ENCODE data around the gene EPB41L4B.

The EPB41L4B gene

GRCh38 chr9:109270971-109271925 is 49.6 kb downstream of the EPB41L4B start:
- DNase-seq (ENCODE audit: low read depth in 2 of 3, low spot score in 2 of 3), result no peak

DNA sequence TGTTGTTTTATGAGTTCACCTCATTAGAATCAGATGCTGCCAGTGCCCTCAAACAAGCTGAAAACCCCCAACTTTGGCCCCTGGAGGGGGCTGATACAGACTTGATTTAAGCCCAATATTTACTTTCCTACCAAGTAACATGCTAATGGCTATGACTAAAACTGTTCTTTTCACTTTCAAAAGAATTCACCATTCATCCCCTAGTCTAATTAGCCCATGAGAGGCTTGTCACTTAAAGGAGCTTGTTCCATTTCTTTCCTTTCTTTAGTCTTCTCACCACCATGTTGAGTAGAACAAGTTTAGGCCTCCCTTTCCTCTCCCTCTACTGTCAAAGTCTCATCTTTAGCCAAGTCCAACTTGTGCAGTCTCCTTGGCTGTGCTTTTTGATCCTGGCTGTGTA is 50.4 kb downstream of the EPB41L4B start:
- no peak for DNase-seq (ENCODE audit: low read depth in 2 of 3, low spot score in 2 of 3)

- DNase-seq (ENCODE audit: low read depth in 2 of 3, low spot score in 2 of 3), result no peak
Measured at GRCh38 chr9:109269839-109270238, 51.0 kb downstream of the EPB41L4B start.

- no peak for DNase-seq (ENCODE audit: low read depth in 2 of 3, low spot score in 2 of 3)
Measured at GRCh38 chr9:109269081-109269480, 51.8 kb downstream of the EPB41L4B start.

DNA sequence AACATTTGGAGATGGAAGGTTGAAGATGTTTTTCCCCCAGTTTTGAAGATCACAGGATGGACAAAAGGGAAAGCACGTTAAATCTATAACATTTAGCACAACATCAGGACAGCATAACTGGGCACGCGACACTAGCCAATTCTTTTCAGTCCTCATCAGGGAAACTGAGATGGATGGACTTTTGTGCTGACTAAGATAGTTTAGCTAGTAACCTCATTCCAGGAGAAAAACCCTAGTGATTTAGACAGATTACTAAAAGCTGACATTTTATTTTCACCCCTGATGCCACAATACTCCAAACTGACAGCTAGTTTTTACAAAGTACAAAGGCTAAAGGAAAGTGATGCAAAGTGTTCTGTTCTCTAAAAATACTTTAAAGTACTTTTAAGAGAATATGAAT is 53.3 kb downstream of the EPB41L4B start:
- DNase-seq (ENCODE audit: low read depth in 2 of 3, low spot score in 2 of 3), result no peak

GRCh38 chr9:109264877-109265587 is 55.8 kb downstream of the EPB41L4B start:
- no peak for DNase-seq (ENCODE audit: low read depth in 2 of 3, low spot score in 2 of 3)

GRCh38 chr9:109263358-109263757 is 57.5 kb downstream of the EPB41L4B start:
- no peak for DNase-seq (ENCODE audit: low read depth in 2 of 3, low spot score in 2 of 3)

DNA sequence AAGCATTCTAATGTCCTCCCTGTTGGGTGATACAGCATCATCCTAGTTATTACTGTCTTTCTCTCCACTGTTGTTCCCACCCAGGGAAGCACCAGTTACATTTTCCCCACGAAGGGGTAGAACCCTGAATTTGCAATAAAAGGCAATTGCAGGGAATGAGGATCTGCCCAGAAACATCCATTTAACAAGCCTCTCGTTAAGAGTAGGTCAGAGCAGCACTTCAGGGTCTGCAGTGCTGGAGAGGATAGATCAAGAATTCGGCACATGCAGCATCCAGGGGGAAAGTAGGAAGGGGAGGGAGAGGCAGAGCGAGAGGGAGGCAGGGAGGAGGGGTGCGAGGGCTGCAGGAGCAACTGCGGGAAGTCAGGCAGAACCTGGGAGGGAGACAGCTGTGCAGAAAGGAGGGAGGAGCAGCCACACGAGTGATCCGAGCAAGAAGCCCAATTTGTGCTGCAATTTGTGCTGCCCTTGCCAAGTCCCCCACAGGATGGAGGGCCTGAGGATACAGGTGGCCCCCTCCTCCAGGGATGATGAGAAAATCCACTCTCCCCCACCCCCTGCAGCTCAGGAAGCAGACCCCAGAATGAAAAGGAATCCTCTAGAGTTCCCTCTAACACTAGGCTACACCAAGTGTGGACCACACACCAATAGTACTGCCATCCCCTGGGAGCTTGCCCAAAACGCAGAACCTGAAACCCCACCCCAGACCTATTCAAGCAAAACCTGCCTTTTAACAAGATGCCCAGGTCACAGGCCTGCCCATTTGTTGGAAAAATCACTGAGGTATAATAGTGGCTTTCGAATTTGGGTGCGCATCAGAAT is 62.2 kb downstream of the EPB41L4B start:
- DNase-seq (ENCODE audit: low read depth in 2 of 3, low spot score in 2 of 3), result no peak

DNA sequence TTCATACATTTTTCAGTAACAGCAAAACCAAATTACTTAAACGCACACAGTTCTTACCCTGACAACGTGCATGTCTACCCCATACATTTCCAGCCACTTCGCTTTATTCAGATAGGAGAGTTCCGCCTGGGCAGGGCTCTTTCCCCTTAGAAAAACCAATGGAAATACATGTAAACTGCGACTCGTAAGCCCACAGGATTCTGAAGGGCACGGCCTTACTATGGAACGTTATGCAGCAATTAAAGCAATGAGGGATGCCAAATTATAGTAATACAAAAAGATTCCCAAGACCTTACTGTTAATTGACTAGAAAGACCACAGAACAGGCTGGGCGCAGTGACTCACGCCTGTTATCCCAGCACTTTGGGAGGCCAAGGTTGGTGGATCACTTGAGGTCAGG is 64.5 kb downstream of the EPB41L4B start:
- no peak for DNase-seq (ENCODE audit: low read depth in 2 of 3, low spot score in 2 of 3)

DNA sequence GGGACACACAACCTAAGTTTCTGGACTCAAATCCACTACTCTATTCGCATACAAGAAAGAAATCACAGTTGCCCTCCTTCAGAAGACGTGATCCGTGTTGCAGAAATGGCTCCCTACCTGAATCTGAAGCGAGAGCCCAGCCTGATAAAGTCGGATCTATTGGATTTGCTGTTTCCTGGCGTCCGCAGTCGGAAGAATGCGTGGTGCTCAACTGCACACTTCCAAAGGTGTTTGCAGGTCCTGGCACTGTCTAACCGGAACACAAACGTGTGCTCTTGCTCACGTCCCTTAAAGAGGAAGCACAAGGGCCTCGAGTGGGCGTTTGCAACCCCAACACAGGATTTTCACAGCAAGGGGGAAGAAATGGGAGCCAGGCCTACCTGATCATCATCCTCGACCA is 65.5 kb downstream of the EPB41L4B start:
- no peak for DNase-seq (ENCODE audit: low read depth in 2 of 3, low spot score in 2 of 3)

GRCh38 chr9:109254317-109254716 is 66.5 kb downstream of the EPB41L4B start:
- no peak for DNase-seq (ENCODE audit: low read depth in 2 of 3, low spot score in 2 of 3)

DNA sequence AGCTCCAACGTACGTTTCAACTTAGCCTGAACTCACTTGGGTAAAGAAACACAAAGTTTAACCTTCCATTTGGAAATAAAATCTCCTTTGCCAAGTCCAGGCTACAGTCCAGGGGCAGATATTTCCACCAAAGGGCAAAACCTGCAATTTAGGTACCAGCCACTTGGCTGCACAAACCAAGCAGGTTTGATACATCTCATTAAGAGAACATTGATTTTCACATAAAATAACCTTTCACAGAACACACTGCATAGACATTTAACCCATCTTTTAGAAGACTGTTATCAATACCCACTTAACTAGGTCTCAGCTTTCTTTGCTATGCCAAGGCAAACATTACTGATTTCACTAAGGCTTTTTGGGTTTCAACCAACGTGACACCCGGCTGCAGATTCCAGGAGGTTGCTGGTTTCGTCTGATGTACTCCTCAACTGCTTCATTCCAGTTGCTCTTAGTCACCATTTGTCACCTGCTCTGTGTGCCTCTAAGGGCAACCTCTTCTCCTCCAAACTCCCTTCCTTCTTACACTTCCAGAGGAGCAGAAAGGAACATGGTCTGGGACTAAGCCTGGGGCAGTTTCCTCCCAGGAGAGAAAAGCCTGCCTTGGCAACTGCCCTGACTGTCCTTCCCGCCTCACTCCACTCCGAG is 67.1 kb downstream of the EPB41L4B start:
- no peak for DNase-seq (ENCODE audit: low read depth in 2 of 3, low spot score in 2 of 3)

- no peak for DNase-seq (ENCODE audit: low read depth in 2 of 3, low spot score in 2 of 3)
Measured at GRCh38 chr9:109253241-109253636, 67.6 kb downstream of the EPB41L4B start.

DNA sequence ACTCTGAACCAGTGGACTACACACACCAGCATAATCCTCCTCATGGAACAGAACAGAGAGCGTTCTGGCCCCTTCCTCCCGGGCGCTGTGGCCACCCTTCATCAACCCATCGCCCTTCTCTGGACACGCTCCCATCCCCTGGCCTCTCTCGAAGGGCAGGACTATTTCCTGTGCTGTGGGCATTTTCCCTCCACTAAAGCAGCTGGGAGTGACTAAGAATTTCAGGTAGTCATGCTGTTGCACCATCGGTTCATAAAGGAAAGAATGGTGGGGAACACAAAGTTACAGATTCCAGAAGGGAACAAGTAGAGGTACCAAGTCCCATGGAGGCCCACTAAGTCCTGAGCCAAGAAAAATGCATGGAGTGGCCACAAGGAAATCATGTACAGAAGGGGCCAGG is 68.6 kb downstream of the EPB41L4B start:
- DNase-seq (ENCODE audit: low read depth in 2 of 3, low spot score in 2 of 3), result no peak

GRCh38 chr9:109251776-109252106 is 69.1 kb downstream of the EPB41L4B start:
- DNase-seq (ENCODE audit: low read depth in 2 of 3, low spot score in 2 of 3), result no peak

DNA sequence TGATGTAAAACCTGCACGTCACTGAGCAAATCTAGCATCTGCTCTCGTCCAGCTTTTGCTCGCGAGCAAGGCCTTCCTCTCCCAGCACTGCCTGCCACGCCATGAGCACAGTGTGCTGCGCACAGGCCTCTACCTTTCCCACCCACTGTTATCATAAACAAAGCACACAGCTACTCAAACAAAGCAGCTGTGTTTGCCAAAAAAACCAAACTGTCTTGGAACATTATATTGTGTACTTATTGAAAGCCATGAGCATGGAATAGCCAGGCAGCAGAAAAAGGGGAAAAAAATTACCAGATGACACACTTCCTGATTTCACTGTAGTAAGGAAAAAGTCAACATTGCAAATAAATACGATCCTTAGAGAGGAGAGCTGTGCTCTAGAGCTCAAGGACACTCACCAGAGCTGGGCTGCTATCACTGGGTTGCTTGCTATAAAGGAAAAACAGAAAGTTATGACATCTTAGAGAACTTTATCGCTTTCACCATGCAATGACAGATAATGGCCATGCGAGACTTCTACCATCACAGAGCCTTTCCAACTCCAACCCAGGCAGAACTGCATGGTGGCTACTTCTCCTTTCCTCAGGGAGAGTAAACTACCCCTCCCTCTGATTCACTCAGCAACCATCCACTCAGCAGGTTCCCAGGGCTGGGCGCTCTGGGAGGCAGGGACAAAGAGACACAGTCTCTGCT is 69.6 kb downstream of the EPB41L4B start:
- DNase-seq (ENCODE audit: low read depth in 2 of 3, low spot score in 2 of 3), result no peak

DNA sequence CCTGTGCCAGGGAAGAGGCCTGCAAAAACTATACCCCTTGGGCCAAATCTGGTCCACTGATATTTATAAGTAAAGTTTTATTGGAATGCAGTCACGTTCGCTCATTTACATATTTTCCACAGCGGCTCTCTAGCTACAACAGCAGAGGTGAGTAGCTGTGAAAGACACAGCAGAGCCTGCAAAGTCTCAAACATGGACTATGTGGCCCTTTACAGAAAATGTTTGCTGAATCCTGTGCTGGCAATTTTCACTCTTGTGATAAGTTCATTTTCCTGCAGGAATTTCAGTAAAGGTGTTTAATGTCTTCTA is 70.1 kb downstream of the EPB41L4B start:
- no peak for DNase-seq (ENCODE audit: low read depth in 2 of 3, low spot score in 2 of 3)

DNA sequence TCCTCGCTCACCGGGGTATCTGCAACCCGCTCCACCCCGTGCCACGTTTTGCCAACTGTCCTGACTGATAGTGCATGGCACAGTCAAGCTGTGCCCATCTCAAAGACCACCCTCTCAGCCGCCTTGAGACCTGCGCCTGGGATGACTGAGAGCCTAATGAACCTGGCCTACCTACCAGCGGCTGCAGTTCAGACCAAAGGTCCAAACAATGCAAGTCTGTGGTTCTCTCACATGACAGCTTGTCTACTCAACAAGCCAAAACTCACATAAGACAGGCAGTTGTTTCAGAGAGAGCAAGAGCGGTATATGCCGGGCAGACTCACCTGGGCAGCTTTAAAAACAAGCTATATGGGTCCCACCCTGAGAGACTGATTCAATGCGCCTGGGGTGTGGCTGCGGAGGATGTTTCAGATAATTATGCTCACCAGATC is 70.5 kb downstream of the EPB41L4B start:
- DNase-seq (ENCODE audit: low read depth in 2 of 3, low spot score in 2 of 3), result no peak

- no peak for DNase-seq (ENCODE audit: low read depth in 2 of 3, low spot score in 2 of 3)
Measured at GRCh38 chr9:109249615-109250014, 71.2 kb downstream of the EPB41L4B start.

DNA sequence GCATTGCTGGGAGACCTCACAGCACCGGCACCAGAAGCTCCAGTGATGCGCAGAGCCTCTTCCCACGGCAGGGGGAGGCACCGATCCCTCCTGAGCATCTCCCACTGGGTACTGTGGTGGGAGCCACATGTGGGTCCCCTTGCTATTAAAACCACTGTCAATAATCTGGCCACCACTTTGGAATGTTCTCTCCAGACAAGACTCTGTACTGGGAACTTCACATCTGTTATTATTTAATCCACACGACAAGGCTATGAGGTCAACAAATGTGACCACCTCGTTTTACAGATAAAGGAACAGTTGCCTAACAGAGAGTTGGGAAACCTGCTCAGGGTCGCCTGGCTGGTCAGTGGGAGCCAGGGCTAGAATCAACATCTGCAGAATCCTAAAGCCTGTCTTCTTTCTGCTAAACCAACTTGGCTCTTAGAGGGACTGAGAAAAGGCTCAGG is 72.7 kb downstream of the EPB41L4B start:
- DNase-seq (ENCODE audit: low read depth in 2 of 3, low spot score in 2 of 3), result no peak

DNA sequence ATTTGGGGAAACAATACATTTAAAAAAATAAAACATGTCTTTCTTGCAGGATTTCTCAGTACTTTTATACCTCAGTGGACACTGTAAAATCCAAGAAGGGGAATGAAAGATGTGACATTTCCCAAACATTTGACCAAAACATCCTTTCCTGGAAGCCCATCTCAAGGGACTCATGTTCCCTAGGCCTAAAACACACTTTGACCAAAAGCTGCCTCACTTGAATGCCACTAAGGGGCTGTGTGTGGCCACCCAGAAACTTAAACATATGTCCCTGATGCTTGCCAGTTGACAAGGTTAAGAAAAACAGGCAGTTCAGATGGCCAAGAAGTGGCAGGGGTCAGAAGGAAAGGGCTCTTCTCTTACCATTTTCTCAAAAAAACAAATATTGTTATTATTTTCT is 73.6 kb downstream of the EPB41L4B start:
- no peak for DNase-seq (ENCODE audit: low read depth in 2 of 3, low spot score in 2 of 3)
